PC-9 (cell line): ENCODE data around the gene BACH2. TPM values are rescaled to one million over a fixed set of nuclear protein-coding genes. Genes with fewer than 3 reads are reported as not detected.
"Not testable (repeated sequence)": the region's sequence is repeated elsewhere in the genome, so short reads cannot be mapped to it uniquely, and the experiment has no call there.

Experiments
- BruUV-seq: library from RNA; stranded (reverse); fragments of 400-500 nt; replicated peaks from 2 replicates; lab custom pipeline; 2021; lab: Mats Ljungman, UMichigan
- CTCF ChIA-PET: fragments of 300-600 bp; sonication (Branson Sonifier 250); formaldehyde crosslinking; loops from one replicate; lab custom pipeline; 2022; ENCODE audit warnings: antibody characterized with exemption; lab: Charles Lee
- POLR2A ChIA-PET: fragments of 300-600 bp; sonication (Branson Sonifier 250); formaldehyde crosslinking; loops from one replicate; lab custom pipeline; 2022; ENCODE audit warnings: antibody characterized with exemption; ENCODE audit not compliant: unreplicated experiment; lab: Charles Lee
- DNase-seq, 2 experiments: peaks; one replicate each; pipeline versions ENCODE4 v3.0.0 to v3.0.0-alpha.2; 2015 to 2022; ENCODE audit warnings: mixed read lengths in 1 of 2
- H2AFZ ChIP-seq: fragments of 200-600 bp; sonication (generic); 2 replicates; pipeline ENCODE4 v1.8.1; 2017; ENCODE audit warnings: antibody characterized with exemption
- H3F3A ChIP-seq: fragments of 200-600 bp; sonication (generic); 2 replicates; pipeline ENCODE4 v1.8.1; 2017; ENCODE audit warnings: antibody characterized with exemption, mild to moderate bottlenecking, low read depth; ENCODE audit not compliant: insufficient read depth
- H3K27ac ChIP-seq: fragments of 200-600 bp; sonication (generic); 2 replicates; pipeline ENCODE4 v1.6.1; 2016; ENCODE audit warnings: mixed run types
- H3K27me3 ChIP-seq: fragments of 200-600 bp; sonication (generic); 2 replicates; pipeline ENCODE4 v1.6.1; 2016; ENCODE audit warnings: low read depth, mixed run types; ENCODE audit not compliant: insufficient read depth
- H3K36me3 ChIP-seq: fragments of 200-600 bp; sonication (generic); 2 replicates; pipeline ENCODE4 v1.6.1; 2016; ENCODE audit warnings: low read depth, mixed run types
- H3K4me1 ChIP-seq: fragments of 200-600 bp; sonication (generic); replicated peaks from 2 replicates; pipeline ENCODE4 v1.6.1; 2016; ENCODE audit warnings: mixed run types; ENCODE audit not compliant: insufficient read depth
- H3K4me2 ChIP-seq: fragments of 200-600 bp; sonication (generic); 2 replicates; pipeline ENCODE4 v1.6.1; 2017; ENCODE audit warnings: mixed run types
- H3K4me3 ChIP-seq: fragments of 200-600 bp; sonication (generic); 2 replicates; pipeline ENCODE4 v1.6.1; 2016; ENCODE audit warnings: mixed run types
- H3K79me2 ChIP-seq: fragments of 200-600 bp; sonication (generic); 2 replicates; pipeline ENCODE4 v1.6.1; 2017; ENCODE audit warnings: low read depth, mixed run types
- H3K9me2 ChIP-seq: fragments of 200-600 bp; sonication (generic); 2 replicates; pipeline ENCODE4 v1.8.1; 2017; ENCODE audit warnings: mild to moderate bottlenecking; ENCODE audit not compliant: insufficient read depth
- H3K9me3 ChIP-seq: fragments of 200-600 bp; sonication (generic); 2 replicates; pipeline ENCODE4 v1.8.1; 2016; ENCODE audit warnings: low read depth; ENCODE audit not compliant: insufficient read depth
- H4K20me1 ChIP-seq: fragments of 200-600 bp; sonication (generic); 2 replicates; pipeline ENCODE4 v1.8.1; 2017; ENCODE audit not compliant: insufficient read depth
- EZH2 ChIP-seq: fragments of 200-600 bp; sonication (generic); IDR thresholded peaks from 2 replicates; pipeline ENCODE4 v1.8.0; 2017; ENCODE audit warnings: antibody characterized with exemption, low read depth
- intact Hi-C: fragments of 100-400 bp; cut with micrococcal nuclease; formaldehyde crosslinking; loops from one replicate; pipeline ENCODE4 v1.10.0; 2022; ENCODE audit not compliant: unreplicated experiment
- total RNA-seq: library from RNA; stranded (reverse); gene quantifications from 2 replicates; pipeline ENCODE4 v1.2.3, GENCODE V29; 2021
- TF ChIP-seq, protein P1 (sequence below): fragments of 200-600 bp; sonication (generic); conservative IDR thresholded peaks from 2 replicates; pipeline ENCODE4 v1.6.1; 2017; ENCODE audit warnings: mixed run types, antibody characterized with exemption, mild to moderate bottlenecking, moderate library complexity

Gene BACH2
- total RNA-seq, 1 experiment from 2014 or later: 2.3 TPM

DNA sequence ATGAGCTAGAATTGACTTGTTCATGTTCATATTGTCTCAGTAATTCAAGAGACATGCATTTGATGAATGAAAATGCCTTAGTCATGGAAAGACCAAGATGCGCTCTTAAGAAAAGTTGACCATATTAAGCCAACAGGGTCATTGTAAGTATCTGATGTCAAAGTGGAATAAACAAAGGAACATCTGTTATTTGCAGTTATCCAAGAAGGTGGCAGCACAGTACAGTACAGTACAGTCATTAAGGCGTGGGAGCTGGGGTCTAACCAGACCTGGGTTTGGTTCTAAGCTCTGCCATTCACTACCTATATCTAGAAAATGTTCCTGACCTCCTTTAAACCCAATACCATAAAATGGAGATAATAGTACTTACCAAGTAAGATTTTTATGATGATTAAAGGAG lies 178.1 kb downstream of the BACH2 start:
- Histone ChIP-seq H3K4me2 (no peak overlapping the region), H3K36me3 (no peaks in the 10 kb centered on the region), H3K27me3 (no peaks in the 10 kb centered on the region), H3K27ac (no peak overlapping the region), H3F3A (no peaks in the 10 kb centered on the region), H3K9me2 (no peaks in the 10 kb centered on the region), H4K20me1 (no peaks in the 10 kb centered on the region), H3K4me3 (no peak overlapping the region), H3K79me2 (no peaks in the 10 kb centered on the region), H3K4me1 (no peaks in the 10 kb centered on the region), H2AFZ (no peak overlapping the region), H3K9me3 (no peaks in the 10 kb centered on the region)
- DNase-seq: no peak
- CTCF ChIA-PET: no interaction called here
- BruUV-seq: no TSS peak
- POLR2A ChIA-PET: no interaction called here
- TF ChIP-seq, protein P1, sequence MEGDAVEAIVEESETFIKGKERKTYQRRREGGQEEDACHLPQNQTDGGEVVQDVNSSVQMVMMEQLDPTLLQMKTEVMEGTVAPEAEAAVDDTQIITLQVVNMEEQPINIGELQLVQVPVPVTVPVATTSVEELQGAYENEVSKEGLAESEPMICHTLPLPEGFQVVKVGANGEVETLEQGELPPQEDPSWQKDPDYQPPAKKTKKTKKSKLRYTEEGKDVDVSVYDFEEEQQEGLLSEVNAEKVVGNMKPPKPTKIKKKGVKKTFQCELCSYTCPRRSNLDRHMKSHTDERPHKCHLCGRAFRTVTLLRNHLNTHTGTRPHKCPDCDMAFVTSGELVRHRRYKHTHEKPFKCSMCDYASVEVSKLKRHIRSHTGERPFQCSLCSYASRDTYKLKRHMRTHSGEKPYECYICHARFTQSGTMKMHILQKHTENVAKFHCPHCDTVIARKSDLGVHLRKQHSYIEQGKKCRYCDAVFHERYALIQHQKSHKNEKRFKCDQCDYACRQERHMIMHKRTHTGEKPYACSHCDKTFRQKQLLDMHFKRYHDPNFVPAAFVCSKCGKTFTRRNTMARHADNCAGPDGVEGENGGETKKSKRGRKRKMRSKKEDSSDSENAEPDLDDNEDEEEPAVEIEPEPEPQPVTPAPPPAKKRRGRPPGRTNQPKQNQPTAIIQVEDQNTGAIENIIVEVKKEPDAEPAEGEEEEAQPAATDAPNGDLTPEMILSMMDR: no peak
- no peak for TF ChIP-seq EZH2
- intact Hi-C loops: no loop called here

DNA sequence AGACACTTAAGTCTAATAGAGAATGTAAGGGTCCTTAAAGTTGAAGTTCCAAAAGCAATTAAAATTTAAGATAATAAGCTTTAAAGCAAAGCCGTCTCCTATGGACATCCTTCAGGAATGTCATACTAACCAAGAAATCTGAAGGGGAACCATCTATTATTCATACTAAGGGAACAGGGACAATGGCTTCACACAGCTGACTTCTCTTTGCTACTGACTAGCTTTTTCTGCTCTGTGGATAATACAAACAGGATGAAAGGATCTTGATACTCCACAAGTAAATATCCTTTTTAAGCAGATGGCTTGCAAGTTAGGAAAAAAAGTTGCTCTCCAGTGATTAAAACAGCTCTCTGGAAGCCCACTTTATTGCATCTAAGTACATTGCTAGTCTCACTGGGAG lies 178.6 kb downstream of the BACH2 start:
- Histone ChIP-seq H4K20me1 (no peaks in the 10 kb centered on the region), H2AFZ (no peak overlapping the region), H3K27ac (no peak overlapping the region), H3K4me1 (no peaks in the 10 kb centered on the region), H3K79me2 (no peaks in the 10 kb centered on the region), H3K9me3 (no peaks in the 10 kb centered on the region), H3K4me3 (no peak overlapping the region), H3K27me3 (no peaks in the 10 kb centered on the region), H3K36me3 (no peaks in the 10 kb centered on the region), H3F3A (no peaks in the 10 kb centered on the region), H3K4me2 (no peak overlapping the region), H3K9me2 (no peaks in the 10 kb centered on the region)
- intact Hi-C loops: no loop called here
- no TSS peak for BruUV-seq
- no peak for DNase-seq
- ChIA-PET POLR2A (no interaction called here), CTCF (no interaction called here)
- TF ChIP-seq EZH2: no peak
- TF ChIP-seq, protein P1: no peak

DNA sequence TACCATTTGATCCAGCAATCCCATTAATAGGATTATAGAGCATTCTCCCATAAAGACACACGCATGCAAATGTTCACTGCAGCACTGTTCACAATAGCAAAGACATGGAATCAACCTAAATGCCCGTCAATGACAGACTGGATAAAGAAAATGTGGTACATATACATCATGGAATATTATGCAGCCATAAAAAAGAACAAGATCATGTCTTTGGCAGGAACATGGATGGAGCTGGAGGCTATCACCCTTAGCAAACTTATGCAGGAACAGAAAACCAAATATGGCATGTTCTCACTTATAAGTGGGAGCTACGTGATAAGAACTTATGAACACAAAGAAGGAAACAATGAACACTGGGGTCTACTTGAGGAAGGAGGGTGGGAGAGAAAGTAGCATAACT lies 180.5 kb downstream of the BACH2 start:
- H3K9me2 ChIP-seq, H3K27me3 ChIP-seq, H3K79me2 ChIP-seq, H4K20me1 ChIP-seq, H3K36me3 ChIP-seq, BruUV-seq, H3K27ac ChIP-seq, DNase-seq, H3F3A ChIP-seq, CTCF ChIA-PET, intact Hi-C loops, H3K9me3 ChIP-seq, H2AFZ ChIP-seq, POLR2A ChIA-PET, H3K4me3 ChIP-seq, H3K4me2 ChIP-seq, H3K4me1 ChIP-seq: not testable (repeated sequence)

DNA sequence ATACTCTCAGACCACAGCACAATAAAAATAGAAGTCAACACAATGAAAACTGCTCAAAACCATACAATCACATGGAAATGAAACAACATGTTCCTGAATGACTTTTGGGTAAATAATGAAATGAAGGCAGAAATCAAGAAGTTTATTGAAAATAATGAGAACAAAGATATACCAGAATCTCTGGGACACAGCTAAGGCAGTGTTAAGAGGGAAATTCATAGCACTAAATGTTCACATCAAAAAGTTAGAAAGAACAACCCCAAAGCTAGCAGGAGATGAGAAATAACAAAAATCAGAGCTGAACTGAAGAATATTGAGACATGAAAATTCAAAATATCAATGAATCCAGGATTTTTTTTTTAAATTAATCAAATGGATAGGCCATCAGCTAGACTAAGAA lies 183.3 kb downstream of the BACH2 start:
- H3K27me3 ChIP-seq: no peaks in the 10 kb centered on the region
- no peak for DNase-seq
- no TSS peak for BruUV-seq
- H3F3A ChIP-seq: no peaks in the 10 kb centered on the region
- no peak overlapping the region for H3K4me3 ChIP-seq
- no peaks in the 10 kb centered on the region for H3K36me3 ChIP-seq
- POLR2A ChIA-PET: no interaction called here
- H3K9me3 ChIP-seq: no peaks in the 10 kb centered on the region
- H3K4me2 ChIP-seq: no peak overlapping the region
- intact Hi-C loops: no loop called here
- H3K4me1 ChIP-seq: no peaks in the 10 kb centered on the region
- no peak overlapping the region for H3K27ac ChIP-seq
- no peaks in the 10 kb centered on the region for H4K20me1 ChIP-seq
- CTCF ChIA-PET: no interaction called here
- no peak for TF ChIP-seq EZH2
- TF ChIP-seq, protein P1: no peak
- H2AFZ ChIP-seq: no peak overlapping the region
- no peaks in the 10 kb centered on the region for H3K79me2 ChIP-seq
- H3K9me2 ChIP-seq: no peaks in the 10 kb centered on the region
